ENCODE measurements around the gene CAPZB.

CAPZB gene

GRCh38 chr1:19426294-19427086, 58.8 kb downstream of the CAPZB start:
- no peak for TF ChIP-seq CTCF (IDR thresholded peaks at IDR 0.05; ENCODE audit: insufficient read depth, low read length, poor library complexity, severe bottlenecking)
- H2AFZ ChIP-seq (ENCODE audit: low read depth, low read length, severe bottlenecking), result no peak overlapping the region
- H3F3A ChIP-seq (ENCODE audit: insufficient read depth), result no peaks in the 10 kb centered on the region

GRCh38 chr1:19425646-19426239, 59.6 kb downstream of the CAPZB start:
- Histone ChIP-seq H3K27me3 (ENCODE audit: low read length) (no peaks in the 10 kb centered on the region), H3K9me3 (ENCODE audit: insufficient read depth, low read length) (no peaks in the 10 kb centered on the region), H3K27ac (ENCODE audit: low read depth, low read length) (no peak overlapping the region), H3F3A (ENCODE audit: insufficient read depth) (no peaks in the 10 kb centered on the region), H3K9ac (ENCODE audit: low read length) (no peak overlapping the region), H3K36me3 (ENCODE audit: low read length) (no peaks in the 10 kb centered on the region), H4K20me1 (ENCODE audit: low read depth, low read length) (peaks cover 5% of the 10 kb centered on the region; the same call in 1 of the 2 replicates), H3K4me3 (ENCODE audit: insufficient read depth, low read length, poor library complexity, severe bottlenecking) (no peak overlapping the region), H3K79me2 (ENCODE audit: insufficient read depth, low read length) (peaks cover 98% of the 10 kb centered on the region), H3K9me2 (replicated peaks; ENCODE audit: insufficient read depth, low read length) (no peaks in the 10 kb centered on the region), H2AFZ (ENCODE audit: low read depth, low read length, severe bottlenecking) (no peak overlapping the region), H3K4me2 (ENCODE audit: low read depth, low read length, poor library complexity, severe bottlenecking) (no peak overlapping the region)
- no peak for TF ChIP-seq CTCF (IDR thresholded peaks at IDR 0.05; ENCODE audit: insufficient read depth, low read length, poor library complexity, severe bottlenecking)

More at GRCh38 chr1:19426294-19427086, 58.8 kb downstream of the CAPZB start:
- Histone ChIP-seq H4K20me1 (ENCODE audit: low read depth, low read length) (peaks cover 5% of the 10 kb centered on the region; the same call in 1 of the 2 replicates), H3K27me3 (ENCODE audit: low read length) (no peaks in the 10 kb centered on the region), H3K9me3 (ENCODE audit: insufficient read depth, low read length) (no peaks in the 10 kb centered on the region), H3K4me3 (ENCODE audit: insufficient read depth, low read length, poor library complexity, severe bottlenecking) (no peak overlapping the region), H3K9me2 (replicated peaks; ENCODE audit: insufficient read depth, low read length) (no peaks in the 10 kb centered on the region), H3K27ac (ENCODE audit: low read depth, low read length) (no peak overlapping the region), H3K36me3 (ENCODE audit: low read length) (no peaks in the 10 kb centered on the region), H3K79me2 (ENCODE audit: insufficient read depth, low read length) (peaks cover 97% of the 10 kb centered on the region), H3K4me2 (ENCODE audit: low read depth, low read length, poor library complexity, severe bottlenecking) (no peak overlapping the region), H3K9ac (ENCODE audit: low read length) (no peak overlapping the region)

- H3K36me3 ChIP-seq (ENCODE audit: low read length), result no peaks in the 10 kb centered on the region
- H3K9me3 ChIP-seq (ENCODE audit: insufficient read depth, low read length), result no peaks in the 10 kb centered on the region
- H2AFZ ChIP-seq (ENCODE audit: low read depth, low read length, severe bottlenecking), result no peak overlapping the region
- peaks cover 92% of the 10 kb centered on the region for H3K79me2 ChIP-seq (ENCODE audit: insufficient read depth, low read length)
- no peak overlapping the region for H3K4me3 ChIP-seq (ENCODE audit: insufficient read depth, low read length, poor library complexity, severe bottlenecking)
- H3K27me3 ChIP-seq (ENCODE audit: low read length), result no peaks in the 10 kb centered on the region
- H3K27ac ChIP-seq (ENCODE audit: low read depth, low read length), result no peak overlapping the region
- 0 out of 2 replicates have a peak, but pooled peaks cover 5% of the 10 kb centered on the region for H4K20me1 ChIP-seq (ENCODE audit: low read depth, low read length)
- no peak for TF ChIP-seq CTCF (IDR thresholded peaks at IDR 0.05; ENCODE audit: insufficient read depth, low read length, poor library complexity, severe bottlenecking)
- no peak for TF ChIP-seq EZH2phosphoT487 (conservative IDR thresholded peaks at IDR 0.05; ENCODE audit: low read length)
- no peaks in the 10 kb centered on the region for H3K9me2 ChIP-seq (replicated peaks; ENCODE audit: insufficient read depth, low read length)
- H3K9ac ChIP-seq (ENCODE audit: low read length), result no peak overlapping the region
- no peaks in the 10 kb centered on the region for H3F3A ChIP-seq (ENCODE audit: insufficient read depth)
- no peak overlapping the region for H3K4me2 ChIP-seq (ENCODE audit: low read depth, low read length, poor library complexity, severe bottlenecking)
Measured at GRCh38 chr1:19424651-19425570, 60.4 kb downstream of the CAPZB start.
